Transverse colon (tissue), 4 donors: ENCODE results near the gene TSACC. TPM values are rescaled to one million over a fixed set of nuclear protein-coding genes. Genes with fewer than 3 reads are reported as not detected.

Experiments used
- DNase-seq: peaks from one replicate; pipeline ENCODE4 v3.0.0-alpha.2; 2019
- H3K27ac ChIP-seq, 4 donors: fragments of 200-600 bp; sonication (generic); 2 replicates each; pipeline ENCODE4 v1.5.1; 2016 to 2018; ENCODE audit warnings: inconsistent platforms in 4 of 4
- H3K27me3 ChIP-seq: fragments of 200-600 bp; sonication (generic); 2 replicates; pipeline ENCODE4 v1.5.1; 2017; ENCODE audit warnings: inconsistent platforms
- H3K36me3 ChIP-seq, 4 donors: fragments of 200-600 bp; sonication (generic); 2 replicates each; pipeline ENCODE4 v1.5.1; 2017 to 2019; ENCODE audit warnings: inconsistent platforms in 4 of 4
- H3K4me1 ChIP-seq, 4 donors: fragments of 200-600 bp; sonication (generic); 2 replicates each; pipeline ENCODE4 v1.5.1; 2017 to 2020; ENCODE audit warnings: inconsistent platforms in 4 of 4
- H3K4me3 ChIP-seq, 4 donors: fragments of 200-600 bp; sonication (generic); 1 replicate in 1 of 4; 2 replicates in 3 of 4; pipeline versions ENCODE4 v1.5.1 to v1.6.1; 2017 to 2019; ENCODE audit warnings: inconsistent platforms in 4 of 4
- H3K9me3 ChIP-seq, 2 donors: fragments of 200-600 bp; sonication (generic); 2 replicates each; pipeline ENCODE4 v1.5.1; 2017 to 2019; ENCODE audit warnings: inconsistent platforms in 2 of 2
- CTCF ChIP-seq, 5 experiments: fragments of 200-600 bp in 3 of 5; fragments of 450-650 bp in 2 of 5; sonication (generic) in 3 of 5; IDR thresholded peaks; 1 replicate in 2 of 5; 2 replicates in 3 of 5; pipeline ENCODE4 v1.5.1; 2016 to 2017; ENCODE audit warnings: antibody characterized with exemption in 5 of 5, inconsistent platforms in 3 of 5, mild to moderate bottlenecking in 2 of 5, moderate library complexity in 1 of 5
- EP300 ChIP-seq: sonication (generic); formaldehyde crosslinking; IDR thresholded peaks from one replicate; pipeline ENCODE4 v1.6.1; 2017; ENCODE audit warnings: antibody characterized with exemption, low read depth
- POLR2A ChIP-seq: fragments of 450-650 bp; IDR thresholded peaks from one replicate; pipeline ENCODE4 v1.6.1; 2016; ENCODE audit warnings: antibody characterized with exemption, mild to moderate bottlenecking, moderate library complexity
- POLR2AphosphoS5 ChIP-seq, 3 donors: sonication (generic); formaldehyde crosslinking; IDR thresholded peaks; one replicate each; pipeline ENCODE4 v1.6.1; 2016; ENCODE audit warnings: antibody characterized with exemption in 3 of 3
- WGBS, 2 donors: methylation state at CpG; one replicate each; pipeline ENCODE4 v1.1.5; 2018; ENCODE audit warnings: low coverage in 1 of 2; 5-methylcytosine and 5-hydroxymethylcytosine counted together
- in situ Hi-C, 4 donors: fragments of 200-750 bp; cut with MboI; loops; one replicate each; pipeline versions ENCODE4 v1.15.0 to v1.15.1; 2017; ENCODE audit warnings: low sequenced_read_pairs in 3 of 4, low pct_ligation_motif_present in 1 of 4, low pct_unique_long_range_greater_than_20kb in 1 of 4
- intact Hi-C: fragments of 100-400 bp; cut with DNase I; formaldehyde crosslinking; loops from one replicate; pipeline ENCODE4 v1.15.1; 2023; ENCODE audit warnings: low total_unique reads
- total RNA-seq, 4 donors: library from RNA; depleted of rRNA; stranded (reverse); fragments of >200 nt; gene quantifications; one replicate each; pipeline ENCODE4 v1.1.0, GENCODE V29; 2016

TSACC gene
- total RNA-seq, 4 donors from 2014 or later: not detected

GRCh38 chr1:156305215-156305614 lies 33.1 kb upstream of the TSACC start:
- H3K36me3 ChIP-seq: peaks cover 0 to 36% (median 13%) of the 10 kb centered on the region in 4 donors
- in situ Hi-C loops: no loop called here
- 75 to 91% methylated on average over 2 of the region's 2 CpGs for WGBS, 2 donors

GRCh38 chr1:156308078-156308477 lies 30.2 kb upstream of the TSACC start:
- in situ Hi-C loops (no loop called here), intact Hi-C loops (no loop called here)
- Histone ChIP-seq H3K36me3 (peaks cover 0 to 64% (median 26%) of the 10 kb centered on the region in 4 donors), H3K27ac (no peak overlapping the region), H3K4me3 (no peak overlapping the region), H3K4me1 (no peaks in the 10 kb centered on the region), H3K27me3 (no peaks in the 10 kb centered on the region), H3K9me3 (no peaks in the 10 kb centered on the region)
- DNase-seq: no peak
- no peak for TF ChIP-seq CTCF (IDR thresholded peaks at IDR 0.05)
- TF ChIP-seq POLR2AphosphoS5 (IDR thresholded peaks at IDR 0.05): no peak
- TF ChIP-seq POLR2A: no peak
- no peak for TF ChIP-seq EP300

More at GRCh38 chr1:156305215-156305614, 33.1 kb upstream of the TSACC start:
- Histone ChIP-seq H3K9me3 (no peaks in the 10 kb centered on the region), H3K4me1 (no peaks in the 10 kb centered on the region), H3K27ac (no peak overlapping the region), H3K4me3 (no peak overlapping the region), H3K27me3 (no peaks in the 10 kb centered on the region)
- intact Hi-C loops: no loop called here
- no peak for DNase-seq
- no peak for TF ChIP-seq CTCF (IDR thresholded peaks at IDR 0.05)

- no peak for TF ChIP-seq POLR2AphosphoS5 (IDR thresholded peaks at IDR 0.05)
- no peak for TF ChIP-seq EP300
- TF ChIP-seq POLR2A: no peak
- TF ChIP-seq CTCF (IDR thresholded peaks at IDR 0.05): no peak
- no peak overlapping the region for H3K27ac ChIP-seq
- H3K27me3 ChIP-seq: no peaks in the 10 kb centered on the region
- intact Hi-C loops (no loop called here), in situ Hi-C loops (no loop called here)
- no peaks in the 10 kb centered on the region for H3K9me3 ChIP-seq
- peaks cover 0 to 80% (median 37%) of the 10 kb centered on the region in 4 donors for H3K36me3 ChIP-seq
- no peak overlapping the region for H3K4me3 ChIP-seq
- no peak for DNase-seq
- WGBS, 2 donors: 83 to 87% methylated on average over 3 to 6 of the region's 6 CpGs
- no peaks in the 10 kb centered on the region for H3K4me1 ChIP-seq
Observed at GRCh38 chr1:156310962-156311361, 27.4 kb upstream of the TSACC start.

GRCh38 chr1:156316909-156317308 lies 21.4 kb upstream of the TSACC start:
- intact Hi-C loops: no loop called here
- in situ Hi-C loops: no loop called here
- Histone ChIP-seq H3K4me3 (no peak overlapping the region), H3K27ac (no peak overlapping the region), H3K27me3 (no peaks in the 10 kb centered on the region), H3K36me3 (peaks cover 0 to 90% (median 43%) of the 10 kb centered on the region in 4 donors), H3K4me1 (no peaks in the 10 kb centered on the region), H3K9me3 (no peaks in the 10 kb centered on the region)
- DNase-seq: no peak
- TF ChIP-seq CTCF (IDR thresholded peaks at IDR 0.05) (no peak), EP300 (no peak), POLR2AphosphoS5 (IDR thresholded peaks at IDR 0.05) (no peak), POLR2A (no peak)
- 91 to 93% methylated on average over 6 to 7 of the region's 7 CpGs for WGBS, 2 donors
